ENCODE results near the gene CHRNA7.
"Not testable (repeated sequence)": the region's sequence is repeated elsewhere in the genome, so short reads cannot be mapped to it uniquely, and the experiment has no call there.

The CHRNA7 gene

GRCh38 chr15:32209081-32209480, 178.8 kb downstream of the CHRNA7 start:
- not testable (repeated sequence) for DNase-seq

DNA sequence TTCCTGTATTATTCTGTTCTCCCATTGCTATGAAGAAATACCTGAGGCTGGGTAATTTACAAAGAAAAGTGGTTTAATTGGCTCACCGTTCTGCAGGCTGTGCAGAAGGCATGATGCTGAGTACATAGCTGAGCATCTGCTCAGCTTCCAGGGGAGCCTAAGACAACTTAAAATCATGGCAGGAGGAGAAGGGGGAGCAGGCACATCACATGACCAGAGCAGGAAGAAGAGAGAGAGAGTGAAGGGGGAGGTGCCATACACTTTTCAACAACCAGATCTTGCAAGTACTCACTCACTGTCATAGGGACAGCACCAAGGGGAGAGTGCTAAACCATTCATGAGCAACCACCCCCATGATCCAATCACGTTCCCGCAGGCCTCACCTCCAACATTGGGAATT, 188.4 kb downstream of the CHRNA7 start:
- DNase-seq: no peak
